Activated CD4-positive, alpha-beta T cell treated with anti-CD3 and anti-CD28 coated beads, Interleukin-2, amount 50 U/mL, for 24 hours (primary cell): Measurements from ENCODE around the gene KIDINS220.

Experiments used
- DNase-seq, 2 donors: peaks; one replicate each; pipeline ENCODE4 v3.0.0-alpha.2; 2020; ENCODE audit warnings: low read depth in 1 of 2, low spot score in 1 of 2

Gene KIDINS220

DNA sequence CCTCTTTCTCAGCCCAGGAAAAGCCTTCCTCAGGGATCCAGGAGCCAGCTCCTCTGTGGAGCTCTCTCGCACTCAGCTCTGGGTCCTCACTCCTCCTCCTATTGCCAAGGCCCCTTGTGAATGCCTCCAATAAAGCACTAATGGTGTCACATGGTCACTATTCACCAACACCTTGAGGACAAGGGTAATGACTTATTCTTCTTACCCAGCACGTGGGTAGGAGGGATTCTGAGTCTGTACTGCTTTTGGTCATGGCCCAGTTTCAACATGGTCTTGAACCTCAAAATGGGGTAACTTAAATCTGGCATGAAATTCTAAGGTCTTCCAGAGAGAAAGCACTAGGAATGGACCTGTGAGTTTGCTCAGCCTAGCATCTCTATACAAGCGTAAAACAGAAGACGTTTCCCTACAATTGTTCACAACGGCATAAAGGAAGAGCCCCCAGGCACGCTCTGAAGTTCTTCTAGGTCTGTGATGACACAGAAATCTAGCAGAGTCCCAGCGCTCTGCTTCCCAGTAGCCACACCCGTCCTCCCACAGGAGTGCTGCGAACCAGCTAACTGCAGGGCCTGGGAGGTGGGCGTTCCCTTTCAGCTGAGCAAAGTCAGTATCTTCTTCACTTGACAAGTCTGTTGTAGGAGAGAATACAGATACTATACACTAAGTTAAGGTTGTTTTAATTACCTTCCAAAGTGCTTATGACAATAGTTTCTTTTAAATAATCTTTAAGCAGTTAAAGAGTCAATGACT, 14.6 kb upstream of the KIDINS220 start:
- DNase-seq, result no peak

DNA sequence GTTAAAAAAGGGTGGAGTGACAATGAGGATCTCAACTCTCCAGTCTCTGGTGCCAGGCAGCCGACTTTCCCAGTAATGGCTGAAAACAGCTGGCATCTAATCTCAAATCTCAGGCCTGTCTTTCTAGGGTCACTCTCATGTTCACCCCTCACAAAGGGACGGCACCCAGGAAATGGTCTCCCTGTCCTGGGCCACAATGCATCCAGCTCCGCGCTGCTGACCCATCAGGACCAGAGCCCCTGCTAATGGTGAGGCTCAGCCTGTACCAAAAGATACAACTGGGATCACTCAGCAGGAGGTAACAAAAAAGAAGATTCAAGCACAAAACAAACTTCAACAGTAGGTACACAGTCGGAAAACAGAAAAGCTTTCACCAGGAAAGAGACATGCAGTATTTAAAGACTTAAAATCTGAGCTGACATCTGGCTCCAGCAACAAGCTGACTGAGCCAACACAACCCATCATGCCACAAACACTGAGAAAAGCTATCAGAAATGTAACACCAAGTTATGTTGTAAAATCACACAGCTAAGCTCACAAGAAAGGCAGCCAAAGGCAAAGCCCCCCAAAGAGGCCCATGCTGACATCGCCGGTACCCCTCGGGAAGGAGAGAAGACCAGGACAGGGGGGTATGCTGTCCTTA, 13.6 kb upstream of the KIDINS220 start:
- DNase-seq, result no peak

DNA sequence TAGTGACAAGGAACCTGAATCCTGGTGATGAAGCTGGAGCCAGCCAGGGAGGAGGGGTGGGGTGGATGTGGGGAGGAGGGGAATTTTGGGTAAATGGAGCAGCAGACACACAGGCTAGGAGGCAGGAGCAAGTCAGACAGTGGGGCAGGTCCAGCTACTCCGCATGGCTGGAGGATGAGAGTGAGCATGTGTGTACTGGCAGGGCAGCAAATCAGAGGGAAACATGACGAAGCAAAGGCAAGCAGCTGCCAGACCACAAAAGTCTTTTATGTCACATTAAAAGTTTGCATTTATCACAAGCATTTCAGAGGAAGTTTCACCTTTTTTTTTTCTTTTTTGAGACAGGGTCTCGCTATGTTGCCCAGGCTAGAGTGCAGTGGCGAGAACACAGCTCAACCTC, 11.9 kb upstream of the KIDINS220 start:
- no peak for DNase-seq

GRCh38 chr2:8848328-8849100, 11.1 kb upstream of the KIDINS220 start:
- DNase-seq, result no peak

DNA sequence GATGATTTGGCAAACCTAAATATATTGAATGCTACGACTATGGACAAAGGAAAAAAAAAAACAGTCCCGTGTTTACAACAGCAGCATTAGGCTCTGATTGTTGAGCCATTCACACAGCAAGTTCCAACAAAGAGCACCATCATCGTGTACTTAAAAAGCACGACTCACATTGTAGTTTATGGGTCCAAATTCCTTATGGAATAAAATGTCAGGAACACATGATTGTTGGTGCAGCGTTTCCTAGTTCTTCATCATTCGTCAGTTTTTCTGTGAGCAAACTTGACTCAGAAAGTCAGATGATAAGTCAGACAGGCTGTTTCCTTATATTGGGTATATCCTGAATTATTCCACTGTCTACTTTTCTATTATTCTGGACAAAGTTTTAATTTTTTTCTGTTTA, 10.0 kb upstream of the KIDINS220 start:
- DNase-seq, result no peak

DNA sequence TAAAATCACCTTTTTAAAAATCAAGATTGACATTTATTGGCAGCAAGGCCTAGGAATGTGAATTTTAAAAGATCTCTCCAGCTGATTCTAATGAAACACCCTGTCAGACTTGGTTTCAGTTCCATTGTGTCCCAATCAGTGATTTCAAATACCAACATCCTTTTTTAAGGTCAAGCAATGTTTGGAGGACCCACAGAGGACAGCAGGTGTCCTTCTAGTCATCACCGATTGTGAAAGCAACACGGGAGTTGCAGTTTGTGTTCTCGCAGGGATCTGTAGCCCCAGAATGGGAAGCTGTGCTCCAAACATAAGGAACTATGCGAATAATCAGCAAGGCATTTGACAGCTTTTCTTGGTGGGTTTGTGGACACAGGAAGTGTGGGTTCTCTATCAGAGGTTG, 4.5 kb upstream of the KIDINS220 start:
- DNase-seq, result no peak

DNA sequence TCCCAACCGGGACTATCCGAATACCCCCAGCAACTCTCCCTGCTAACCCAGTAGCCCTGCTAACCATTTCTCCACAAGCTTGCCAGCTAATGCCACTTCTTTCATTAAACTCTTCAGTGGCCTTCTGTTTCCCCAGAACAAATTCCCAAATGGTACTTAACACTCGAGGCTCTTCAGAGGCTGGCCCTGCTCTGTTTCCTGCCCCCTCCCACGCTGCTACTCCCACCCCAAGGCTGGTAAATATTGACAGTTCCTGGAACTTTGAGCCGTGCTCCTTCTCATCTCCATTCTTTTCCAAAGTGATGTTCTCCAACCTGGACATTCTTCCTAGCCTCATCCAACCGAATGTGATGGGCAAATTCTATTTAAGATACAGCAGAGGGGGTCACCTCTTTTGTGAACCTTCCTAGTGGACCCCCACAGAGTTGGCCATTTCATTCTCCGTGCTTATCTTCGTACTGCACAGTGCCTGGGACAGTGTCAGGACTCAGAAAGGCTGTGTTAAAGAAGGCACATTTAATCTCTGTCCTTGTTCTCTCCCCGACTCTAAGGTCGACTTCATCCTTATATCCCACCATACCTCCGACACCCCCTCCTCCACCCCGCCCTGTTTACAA, 3.2 kb upstream of the KIDINS220 start:
- DNase-seq, result no peak

- DNase-seq, result no peak
Observed at GRCh38 chr2:8839189-8839965, 2.0 kb upstream of the KIDINS220 start.

- no peak for DNase-seq
Observed at GRCh38 chr2:8837795-8838140, 355 bp upstream of the KIDINS220 start.

DNA sequence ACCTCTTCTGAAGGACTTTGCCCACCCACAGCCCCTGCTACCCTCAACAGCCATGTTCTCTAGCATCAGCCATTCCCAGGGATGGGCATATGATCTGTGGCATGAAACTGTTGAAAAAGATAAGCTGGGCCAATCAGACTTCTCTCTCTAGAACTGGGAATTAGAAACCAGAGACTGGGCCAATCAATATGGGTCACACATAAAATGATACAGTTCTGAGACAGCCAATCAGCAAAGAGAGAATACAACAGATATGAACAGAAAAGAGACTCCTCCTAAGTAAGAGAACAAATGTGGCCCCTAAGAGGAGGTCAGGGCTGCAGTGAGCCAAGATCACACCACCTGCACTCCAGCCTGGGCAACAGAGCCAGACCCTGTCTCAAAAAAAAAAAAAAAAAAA, 2.1 kb downstream of the KIDINS220 start:
- no peak for DNase-seq

GRCh38 chr2:8833853-8834252, 3.6 kb downstream of the KIDINS220 start:
- no peak for DNase-seq

- no peak for DNase-seq
Observed at GRCh38 chr2:8831516-8831915, 5.9 kb downstream of the KIDINS220 start.

DNA sequence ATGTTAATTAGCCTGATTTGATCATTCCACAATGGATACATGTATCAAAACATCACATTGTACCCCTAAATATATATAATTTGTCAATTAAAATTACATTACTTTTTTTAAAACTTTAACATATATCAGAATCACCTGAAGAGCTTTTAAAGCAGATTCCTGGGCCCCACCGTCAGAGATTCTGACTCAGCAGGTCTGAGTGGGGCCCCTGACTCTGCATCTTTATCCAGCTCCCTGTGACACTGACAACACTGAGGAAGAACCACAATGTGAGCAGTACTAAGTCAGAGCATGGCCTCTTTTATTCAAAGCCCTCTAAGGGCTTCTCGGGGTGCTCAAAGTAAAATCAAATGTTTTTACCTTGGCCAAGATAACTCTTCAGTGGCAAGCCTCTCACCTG, 9.7 kb downstream of the KIDINS220 start:
- DNase-seq, result no peak

DNA sequence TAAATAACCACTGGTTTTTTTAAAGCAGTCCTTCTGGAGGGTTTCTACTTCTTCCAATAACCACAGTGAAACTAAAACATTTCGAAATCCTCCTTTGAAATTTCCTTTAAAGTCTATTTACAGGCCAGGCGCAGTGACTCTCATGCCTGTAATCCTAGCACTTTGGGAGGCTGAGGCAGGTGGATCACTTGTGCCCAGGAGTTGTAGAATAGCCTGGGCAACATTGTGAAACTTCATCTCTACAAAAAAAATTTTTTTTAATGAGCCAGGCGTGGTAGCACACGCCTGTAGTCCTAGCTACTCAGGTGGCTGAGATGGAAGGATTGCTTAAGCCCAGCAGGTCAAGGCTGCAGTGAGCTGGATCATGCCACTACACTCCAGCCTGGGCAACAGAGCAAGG, 15.2 kb downstream of the KIDINS220 start:
- no peak for DNase-seq

DNA sequence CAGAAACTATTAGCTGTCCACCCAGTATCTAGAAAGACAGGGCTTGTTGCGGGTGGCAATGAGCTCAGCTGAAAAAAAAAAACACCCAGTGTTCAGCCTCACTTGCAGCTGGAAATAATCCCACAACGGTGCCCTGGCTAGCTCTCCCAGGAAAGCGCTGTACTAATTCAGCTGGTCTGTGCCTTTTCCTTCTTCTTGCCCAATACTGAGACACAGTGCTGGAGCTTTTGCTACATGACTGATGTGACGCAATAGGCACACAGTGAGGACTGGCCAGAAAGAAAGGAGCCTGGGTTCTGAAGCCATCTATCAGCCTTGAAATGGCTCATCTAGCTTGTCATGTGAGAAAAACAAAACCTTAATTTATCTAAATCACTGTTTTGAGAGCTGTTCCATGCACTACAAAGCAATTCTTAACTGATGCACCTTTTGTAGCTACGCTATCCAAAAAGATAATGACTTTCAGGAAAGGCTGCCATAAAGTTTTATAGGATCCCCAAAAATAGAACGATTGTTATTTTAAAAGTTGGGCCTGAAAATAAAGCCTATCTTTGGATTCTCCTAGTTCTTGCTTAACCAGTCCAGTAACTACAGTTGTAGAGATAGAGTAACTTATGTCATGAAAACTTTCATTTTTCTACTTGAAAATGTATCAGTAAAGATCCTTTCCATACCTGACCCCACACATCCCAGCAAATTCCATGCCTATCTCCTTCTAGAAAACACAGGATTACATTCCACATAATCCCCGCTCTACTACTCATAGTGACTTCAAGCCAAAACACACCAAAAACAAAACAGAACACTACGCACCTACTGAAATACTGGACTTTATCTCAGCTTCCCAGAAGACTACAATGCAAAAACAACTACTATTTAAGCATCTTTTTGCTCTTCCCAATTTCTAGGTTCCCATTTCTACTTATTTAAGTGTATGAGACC, 15.9 kb downstream of the KIDINS220 start:
- DNase-seq, result no peak

GRCh38 chr2:8819948-8820347, 17.5 kb downstream of the KIDINS220 start:
- no peak for DNase-seq

DNA sequence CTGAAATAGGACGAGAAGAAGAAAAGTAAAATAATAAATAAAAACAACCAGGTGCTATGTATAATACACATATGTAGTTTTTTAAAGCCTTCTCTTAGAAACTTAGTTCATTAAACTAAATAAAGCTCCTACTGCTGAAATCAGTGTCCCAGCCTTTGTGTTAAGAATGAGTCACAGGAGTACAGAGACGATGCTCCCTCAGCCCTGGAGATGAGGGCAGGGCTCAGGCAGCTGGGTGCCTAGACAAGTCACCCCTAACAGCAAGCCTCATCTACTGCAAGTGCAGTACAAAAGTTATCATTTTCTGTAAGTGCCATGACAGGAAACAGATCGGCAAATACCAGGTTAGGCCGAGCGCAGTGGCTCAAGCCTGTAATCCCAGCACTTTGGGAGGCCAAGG, 18.2 kb downstream of the KIDINS220 start:
- no peak for DNase-seq

DNA sequence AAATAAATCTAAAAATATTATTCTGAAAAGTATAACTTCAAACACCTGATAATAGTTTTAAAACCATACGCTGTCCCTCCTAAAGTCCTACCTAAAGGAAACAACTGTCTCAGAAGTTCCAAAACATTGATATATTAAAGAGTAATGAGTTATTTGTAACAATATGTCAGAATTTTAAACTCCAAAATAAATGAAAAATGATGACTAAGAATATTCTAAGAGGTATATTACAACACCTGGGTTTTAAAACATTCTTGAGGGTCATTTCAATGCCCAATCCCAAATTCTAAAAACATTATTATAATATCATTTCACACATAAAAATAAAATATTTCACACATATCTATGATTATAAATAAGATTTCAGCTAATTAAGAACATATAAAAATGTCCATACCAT, 20.2 kb downstream of the KIDINS220 start:
- no peak for DNase-seq

DNA sequence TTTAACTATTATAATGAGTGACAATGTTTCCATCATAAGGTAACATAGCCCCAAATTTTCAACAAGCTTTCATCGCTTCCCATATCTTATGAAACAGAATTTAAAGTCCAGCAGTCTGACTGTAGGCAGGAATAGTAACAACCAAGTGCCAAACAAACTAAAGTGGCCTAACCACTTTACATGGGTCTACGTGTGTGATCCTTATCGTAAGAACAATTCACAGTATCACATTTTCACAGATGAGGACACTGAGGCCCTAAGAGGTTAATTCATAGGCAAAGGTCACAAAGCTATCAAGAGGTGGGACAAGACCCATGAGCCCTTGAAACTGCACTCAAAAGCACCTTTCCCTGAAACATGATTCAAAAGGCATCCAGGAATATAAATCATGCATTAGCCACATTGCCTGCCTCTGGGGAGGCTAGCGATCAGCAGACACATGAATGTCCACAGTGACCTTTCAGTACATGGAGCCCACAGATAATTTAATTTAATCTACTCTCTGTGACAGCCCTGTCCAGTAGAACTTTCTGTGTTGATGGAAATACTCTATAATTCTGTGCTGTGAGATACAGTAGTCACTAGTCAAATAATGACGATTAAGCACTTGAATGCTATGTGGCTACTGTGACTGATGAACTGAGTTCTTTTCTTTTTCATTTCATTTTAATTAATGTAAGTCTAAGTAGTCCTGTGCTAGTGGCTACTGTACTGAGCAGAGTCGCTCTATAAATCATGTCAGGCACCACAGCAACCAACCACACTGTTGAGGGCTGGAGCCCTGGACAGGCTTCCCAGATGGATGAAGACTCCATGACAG, 30.3 kb downstream of the KIDINS220 start:
- DNase-seq, result no peak
